ENCODE measurements around the gene VWCE.
"Not testable (repeated sequence)": the region's sequence is repeated elsewhere in the genome, so short reads cannot be mapped to it uniquely, and the experiment has no call there.

GRCh38 chr11:61231033-61231432 is 64.1 kb downstream of the VWCE start:
- not testable (repeated sequence) for TF ChIP-seq CTCF (IDR thresholded peaks at IDR 0.05 in 4 of 5, conservative IDR thresholded peaks at IDR 0.05 in 1 of 5); POLR2A (IDR thresholded peaks at IDR 0.05)

All from gastrocnemius medialis (tissue), 4 donors.